Adrenal gland (tissue), 12 donors: ENCODE measurements around the gene RETREG1. TPM values are rescaled to one million over a fixed set of nuclear protein-coding genes. Genes with fewer than 3 reads are reported as not detected.

Experiments used
- DNase-seq, 7 donors: peaks; one replicate each; pipeline ENCODE4 v3.0.0-alpha.2; 2019 to 2020
- H3K27ac ChIP-seq, 5 donors: fragments of 200-600 bp; sonication (generic) in 4 of 5; 1 replicate in 3 of 5; 2 replicates in 2 of 5; pipeline versions ENCODE4 v1.5.1 to v1.8.0; 2016 to 2020; ENCODE audit warnings: mild to moderate bottlenecking in 1 of 5
- H3K27me3 ChIP-seq: fragments of 200-600 bp; 2 replicates; pipeline ENCODE4 v1.8.0; 2021
- H3K36me3 ChIP-seq, 2 donors: fragments of 200-600 bp; replicated peaks in 1 of 2; 1 replicate in 1 of 2; 2 replicates in 1 of 2; pipeline versions ENCODE4 v1.5.1 to v1.8.0; 2018 to 2022
- H3K4me1 ChIP-seq, 2 donors: fragments of 200-600 bp; replicated peaks in 1 of 2; 1 replicate in 1 of 2; 2 replicates in 1 of 2; pipeline versions ENCODE4 v1.5.1 to v1.8.0; 2018 to 2021
- H3K4me3 ChIP-seq, 4 donors: fragments of 200-600 bp; sonication (generic) in 3 of 4; one replicate each; pipeline ENCODE4 v1.5.1; 2016 to 2018
- H3K9me3 ChIP-seq, 3 donors: fragments of 200-600 bp; sonication (generic) in 1 of 3; replicated peaks in 1 of 3; 1 replicate in 2 of 3; 2 replicates in 1 of 3; pipeline versions ENCODE4 v1.5.1 to v1.8.0; 2016 to 2021
- POLR2A ChIP-seq, 2 donors: fragments of 450-650 bp; IDR thresholded peaks; one replicate each; pipeline ENCODE4 v1.6.1; 2017; ENCODE audit warnings: antibody characterized with exemption in 2 of 2, mild to moderate bottlenecking in 2 of 2, moderate library complexity in 1 of 2
- WGBS, 4 donors: extraction: QIAGEN DNeasy Blood & Tissue Kit in 2 of 4; methylation state at CpG; one replicate each; pipeline versions ENCODE4 v1.1.5 to v1.1.7; 2013 to 2017; 5-methylcytosine and 5-hydroxymethylcytosine counted together
- intact Hi-C, 2 donors: fragments of 100-400 bp; cut with DNase I; formaldehyde crosslinking; loops; one replicate each; pipeline versions ENCODE4 v1.14.1 to v1.15.0; 2022 to 2023
- polyA plus RNA-seq, 3 donors: library from polyadenylated mRNA; stranded (reverse); fragments of 200-250 nt in 2 of 3; fragments of 350-450 nt in 1 of 3; fragmentation: Illumina TruSeq in 1 of 3; extraction: RNeasy Lipid Tissue Mini Kit (QIAGEN cat#74804) in 1 of 3; gene quantifications; one replicate each; pipeline ENCODE4 v1.2.3, GENCODE V29; 2013 to 2014
- total RNA-seq, 9 donors: library from RNA; depleted of rRNA in 4 of 9; stranded (reverse); fragments of >200 nt in 4 of 9; fragments of 120-200 nt in 1 of 9; fragmentation: NEBNext Ultra II Directional in 1 of 9; extraction: Animal tissue kit (Norgen Biotek cat#: 25700) in 1 of 9; gene quantifications; one replicate each; pipeline versions ENCODE4 v1.1.0 to v1.2.4, GENCODE V29; 2013 to 2023
- TF ChIP-seq, protein P1 (sequence below), 6 experiments: fragments of 450-650 bp in 4 of 6; fragments of 200-600 bp in 2 of 6; sonication (generic) in 1 of 6; IDR thresholded peaks; 1 replicate in 5 of 6; 2 replicates in 1 of 6; pipeline versions ENCODE4 v1.5.1 to v1.8.0; 2016 to 2021; ENCODE audit warnings: antibody characterized with exemption in 6 of 6, mild to moderate bottlenecking in 2 of 6, moderate library complexity in 1 of 6
- donor health status: healthy with polysubstance abuse.
- donor health status: Bipolar disorder and iron deficiency.
- donor health status: DM: yes; HTN: yes; CAD: no.
- donor health status: DM: no; HTN: no; CAD: no.
- donor health status: DM: no; HTN: no; CAD: no.
- donor health status: DM: yes; HTN: yes; CAD: no.

RETREG1 gene
- total and polyA plus RNA-seq, 12 donors, result 0.06 to 5.9 (median 2.1) TPM

DNA sequence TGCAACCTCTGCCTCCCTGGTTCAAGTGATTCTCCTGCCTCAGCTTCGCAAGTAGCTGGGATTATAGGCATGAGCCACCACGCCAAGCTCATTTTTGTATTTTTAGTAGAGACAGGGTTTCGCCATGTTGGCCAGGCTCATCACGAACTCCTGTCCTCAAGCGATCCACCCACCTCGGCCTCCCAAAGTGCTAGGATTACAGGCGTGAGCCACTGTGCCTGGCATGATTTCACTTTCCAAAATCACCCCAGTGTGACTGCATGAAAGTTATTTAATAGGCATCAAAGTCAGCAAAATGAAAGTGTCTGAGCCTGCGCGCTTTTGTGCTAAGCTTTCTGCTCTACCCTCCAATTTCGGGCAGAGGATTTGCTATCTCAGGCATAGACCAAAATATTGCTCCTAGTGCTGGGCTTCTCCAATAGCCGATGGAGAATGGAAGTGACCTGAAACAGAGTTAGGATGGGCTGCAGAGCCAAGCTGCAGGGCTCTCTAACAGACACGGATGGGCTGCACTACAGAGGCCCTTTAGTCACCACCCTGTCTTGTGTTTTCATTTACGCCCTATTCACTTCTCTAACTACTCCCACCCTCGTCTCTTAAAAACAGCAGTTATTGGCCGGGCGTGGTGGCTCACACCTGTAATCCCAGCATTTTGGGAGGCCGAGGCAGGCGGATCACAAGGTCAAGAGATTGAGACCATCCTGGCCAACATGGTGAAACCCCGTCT lies 44.3 kb downstream of the RETREG1 start:
- no peak for DNase-seq
- Histone ChIP-seq H3K36me3 (no peaks in the 10 kb centered on the region), H3K27me3 (no peaks in the 10 kb centered on the region), H3K4me1 (no peaks in the 10 kb centered on the region), H3K27ac (no peak overlapping the region), H3K9me3 (no peaks in the 10 kb centered on the region), H3K4me3 (no peak overlapping the region)
- WGBS, 4 donors, result 84 to 91% (median 90%) methylated on average over 19 of the region's 19 CpGs
- intact Hi-C loops, result no loop called here
- TF ChIP-seq, protein P1, sequence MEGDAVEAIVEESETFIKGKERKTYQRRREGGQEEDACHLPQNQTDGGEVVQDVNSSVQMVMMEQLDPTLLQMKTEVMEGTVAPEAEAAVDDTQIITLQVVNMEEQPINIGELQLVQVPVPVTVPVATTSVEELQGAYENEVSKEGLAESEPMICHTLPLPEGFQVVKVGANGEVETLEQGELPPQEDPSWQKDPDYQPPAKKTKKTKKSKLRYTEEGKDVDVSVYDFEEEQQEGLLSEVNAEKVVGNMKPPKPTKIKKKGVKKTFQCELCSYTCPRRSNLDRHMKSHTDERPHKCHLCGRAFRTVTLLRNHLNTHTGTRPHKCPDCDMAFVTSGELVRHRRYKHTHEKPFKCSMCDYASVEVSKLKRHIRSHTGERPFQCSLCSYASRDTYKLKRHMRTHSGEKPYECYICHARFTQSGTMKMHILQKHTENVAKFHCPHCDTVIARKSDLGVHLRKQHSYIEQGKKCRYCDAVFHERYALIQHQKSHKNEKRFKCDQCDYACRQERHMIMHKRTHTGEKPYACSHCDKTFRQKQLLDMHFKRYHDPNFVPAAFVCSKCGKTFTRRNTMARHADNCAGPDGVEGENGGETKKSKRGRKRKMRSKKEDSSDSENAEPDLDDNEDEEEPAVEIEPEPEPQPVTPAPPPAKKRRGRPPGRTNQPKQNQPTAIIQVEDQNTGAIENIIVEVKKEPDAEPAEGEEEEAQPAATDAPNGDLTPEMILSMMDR (IDR thresholded peaks at IDR 0.05), result no peak
- no peak for TF ChIP-seq POLR2A (IDR thresholded peaks at IDR 0.05)

DNA sequence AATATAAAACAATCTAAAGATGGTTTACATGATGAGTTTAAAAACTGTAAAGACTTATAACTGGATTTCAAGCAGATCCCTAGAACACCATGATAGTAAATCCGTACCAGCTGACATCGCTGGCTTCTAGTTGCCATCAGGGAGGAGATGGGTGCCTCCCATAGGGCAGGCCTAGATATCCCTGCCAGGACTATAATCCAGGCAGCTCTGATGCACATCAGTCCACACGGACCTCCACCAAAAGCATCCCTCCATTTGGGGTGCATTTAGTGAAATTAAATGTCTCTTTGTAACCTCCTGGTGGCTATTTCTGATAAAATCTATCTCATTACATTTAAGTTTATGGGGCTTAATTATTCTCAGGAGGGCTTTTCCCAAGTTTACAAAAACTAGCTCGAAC lies 45.8 kb downstream of the RETREG1 start:
- H3K27ac ChIP-seq, result no peak overlapping the region
- H3K4me1 ChIP-seq, result no peaks in the 10 kb centered on the region
- 67 to 78% (median 71%) methylated on average over 4 of the region's 4 CpGs for WGBS, 4 donors
- no peaks in the 10 kb centered on the region for H3K36me3 ChIP-seq
- no peaks in the 10 kb centered on the region for H3K27me3 ChIP-seq
- TF ChIP-seq POLR2A (IDR thresholded peaks at IDR 0.05), result no peak
- TF ChIP-seq, protein P1 (IDR thresholded peaks at IDR 0.05), result no peak
- no peak overlapping the region for H3K4me3 ChIP-seq
- no peak for DNase-seq
- H3K9me3 ChIP-seq, result no peaks in the 10 kb centered on the region
- intact Hi-C loops, result no loop called here

DNA sequence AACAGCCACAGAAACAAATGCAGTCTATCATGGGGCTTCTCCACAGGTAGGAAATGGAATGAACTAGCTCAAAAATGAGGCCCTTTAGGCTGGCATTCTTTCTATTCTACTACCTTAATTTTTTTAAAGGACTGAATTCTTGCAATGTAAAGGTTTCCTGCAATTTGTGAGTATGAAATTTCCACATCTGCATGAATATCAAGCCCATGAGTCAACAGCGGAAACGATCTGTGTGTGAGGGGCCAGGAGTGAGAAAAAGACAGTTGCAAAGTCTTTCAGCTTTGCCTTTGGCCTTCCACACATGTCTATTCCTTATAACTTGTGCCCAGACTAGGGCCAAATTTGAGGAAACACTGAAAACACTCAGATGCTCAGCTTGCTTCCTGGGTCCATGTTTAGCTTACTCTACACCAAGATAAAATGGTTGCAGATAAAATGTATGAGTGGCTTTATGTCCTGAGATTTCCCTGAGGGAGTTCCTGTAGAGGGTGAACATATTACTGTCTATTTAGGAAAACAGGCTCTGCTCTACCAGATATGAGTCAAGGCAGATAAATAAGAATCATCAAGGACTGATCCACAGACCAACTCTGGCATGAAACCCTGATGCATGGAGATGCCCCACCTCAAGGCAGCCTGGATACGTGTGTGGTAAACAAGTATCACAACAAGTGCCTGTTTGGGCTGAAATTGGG lies 46.5 kb downstream of the RETREG1 start:
- H3K4me3 ChIP-seq, result no peak overlapping the region
- no peak overlapping the region for H3K27ac ChIP-seq
- TF ChIP-seq, protein P1 (IDR thresholded peaks at IDR 0.05), result no peak
- no peak for TF ChIP-seq POLR2A (IDR thresholded peaks at IDR 0.05)
- no peak for DNase-seq
- H3K36me3 ChIP-seq, result no peaks in the 10 kb centered on the region
- no peaks in the 10 kb centered on the region for H3K4me1 ChIP-seq
- intact Hi-C loops, result no loop called here
- H3K27me3 ChIP-seq, result no peaks in the 10 kb centered on the region
- H3K9me3 ChIP-seq, result no peaks in the 10 kb centered on the region
- WGBS, 4 donors, result 66 to 81% (median 73%) methylated on average over 3 of the region's 3 CpGs

DNA sequence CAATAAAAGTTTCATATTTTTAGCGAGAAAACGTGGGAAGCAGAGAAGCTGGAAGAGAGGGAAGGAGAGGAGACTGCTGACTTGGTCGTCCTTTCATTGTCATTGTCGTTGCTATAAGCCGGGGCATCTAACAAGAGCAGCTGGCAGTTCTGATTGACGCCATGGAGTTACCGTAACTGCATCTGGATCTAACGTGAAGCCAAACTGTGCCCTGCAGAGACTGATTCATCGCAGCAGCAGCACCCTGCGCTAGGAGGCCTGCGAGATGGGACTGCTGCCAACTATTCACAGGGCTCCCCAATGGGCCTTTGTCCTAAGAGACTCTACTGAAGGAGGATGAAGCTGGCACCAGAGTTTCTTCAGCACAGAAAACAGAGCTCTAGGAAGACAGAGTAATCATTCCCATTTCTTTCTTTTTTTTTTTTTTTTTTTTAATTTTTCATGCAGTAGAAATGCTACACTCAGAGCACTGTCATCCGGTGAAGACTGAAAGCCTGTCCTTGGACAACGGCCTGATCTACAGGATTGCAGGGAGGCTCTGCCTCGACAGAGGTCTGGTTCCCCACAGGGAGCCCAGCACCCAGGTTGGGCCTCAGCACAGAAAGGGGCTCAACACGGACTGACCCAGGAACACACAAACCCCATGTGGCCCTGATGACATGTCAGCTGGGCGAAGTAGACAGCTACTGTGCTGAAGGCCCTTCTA lies 47.8 kb downstream of the RETREG1 start:
- whole genome bisulfite sequencing, 4 donors, result 72 to 76% (median 74%) methylated on average over 16 of the region's 16 CpGs
- intact Hi-C loops, result no loop called here
- H3K27ac ChIP-seq, result peak overlapping the region in 1 of 5 donors; percentile 30

More for the DNA sequence above, 47.8 kb downstream of the RETREG1 start:
- Histone ChIP-seq H3K27me3 (no peaks in the 10 kb centered on the region), H3K36me3 (no peaks in the 10 kb centered on the region), H3K4me1 (no peaks in the 10 kb centered on the region), H3K4me3 (no peak overlapping the region), H3K9me3 (no peaks in the 10 kb centered on the region)
- no peak for TF ChIP-seq POLR2A (IDR thresholded peaks at IDR 0.05)
- TF ChIP-seq, protein P1 (IDR thresholded peaks at IDR 0.05), result no peak
- DNase-seq, result peak in 3 of 7 donors; percentile 27 to 82 (median 34)
